ENCODE data around the gene NAV3.

Gene NAV3

DNA sequence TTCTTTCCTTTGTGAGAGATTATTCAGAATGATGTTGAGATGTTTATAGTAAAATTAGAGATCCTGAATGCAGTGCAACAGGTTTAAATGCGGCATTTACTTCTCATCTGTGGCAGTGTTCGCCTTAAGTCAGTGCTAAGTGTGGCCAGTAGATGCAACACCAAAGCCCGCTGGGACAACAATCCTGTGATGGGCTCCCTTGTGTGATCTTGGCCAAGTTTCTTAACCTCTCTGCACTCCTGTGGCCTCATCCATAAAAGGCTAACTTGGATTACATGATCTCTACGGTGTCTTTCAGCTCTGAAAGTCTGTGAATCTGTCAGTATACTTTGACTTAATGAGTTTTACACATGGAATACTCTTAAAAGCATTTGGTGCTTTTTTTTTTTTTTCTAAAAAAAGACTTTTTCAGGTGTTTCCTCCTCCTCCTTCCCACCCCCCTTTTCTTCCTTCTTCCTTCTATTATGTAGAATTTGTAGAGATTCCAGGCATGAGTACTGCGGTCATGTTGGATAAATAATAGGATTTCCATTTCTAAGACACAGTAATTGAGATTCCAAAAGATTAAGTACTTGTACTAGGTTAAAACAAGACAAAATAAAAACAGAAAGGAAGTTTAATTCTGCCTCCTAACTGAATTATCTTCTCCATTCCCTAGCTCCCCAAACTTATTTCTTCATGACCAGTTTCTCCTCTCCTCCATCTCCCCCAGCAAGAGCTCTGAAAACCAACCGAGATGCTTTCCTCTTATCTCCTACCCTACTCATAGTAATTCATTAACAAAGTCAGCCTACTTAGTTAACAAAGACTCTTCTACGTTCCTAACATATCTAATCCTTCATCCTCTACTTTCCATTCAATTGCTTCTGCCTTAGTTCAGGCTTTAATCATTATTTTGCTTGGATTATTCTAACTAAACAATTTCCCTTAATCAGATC is 42.2 kb upstream of the NAV3 start:
- no peaks in the 10 kb centered on the region for H3K4me1 ChIP-seq
- H3K27me3 ChIP-seq = no peaks in the 10 kb centered on the region
- intact Hi-C loops (cut with DNase I; ENCODE audit: low total_unique reads) = no loop called here
- no peak overlapping the region for H3K27ac ChIP-seq
- no peak overlapping the region for H3K4me3 ChIP-seq
- TF ChIP-seq, protein P1, sequence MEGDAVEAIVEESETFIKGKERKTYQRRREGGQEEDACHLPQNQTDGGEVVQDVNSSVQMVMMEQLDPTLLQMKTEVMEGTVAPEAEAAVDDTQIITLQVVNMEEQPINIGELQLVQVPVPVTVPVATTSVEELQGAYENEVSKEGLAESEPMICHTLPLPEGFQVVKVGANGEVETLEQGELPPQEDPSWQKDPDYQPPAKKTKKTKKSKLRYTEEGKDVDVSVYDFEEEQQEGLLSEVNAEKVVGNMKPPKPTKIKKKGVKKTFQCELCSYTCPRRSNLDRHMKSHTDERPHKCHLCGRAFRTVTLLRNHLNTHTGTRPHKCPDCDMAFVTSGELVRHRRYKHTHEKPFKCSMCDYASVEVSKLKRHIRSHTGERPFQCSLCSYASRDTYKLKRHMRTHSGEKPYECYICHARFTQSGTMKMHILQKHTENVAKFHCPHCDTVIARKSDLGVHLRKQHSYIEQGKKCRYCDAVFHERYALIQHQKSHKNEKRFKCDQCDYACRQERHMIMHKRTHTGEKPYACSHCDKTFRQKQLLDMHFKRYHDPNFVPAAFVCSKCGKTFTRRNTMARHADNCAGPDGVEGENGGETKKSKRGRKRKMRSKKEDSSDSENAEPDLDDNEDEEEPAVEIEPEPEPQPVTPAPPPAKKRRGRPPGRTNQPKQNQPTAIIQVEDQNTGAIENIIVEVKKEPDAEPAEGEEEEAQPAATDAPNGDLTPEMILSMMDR (IDR thresholded peaks at IDR 0.05) = no peak
- no peak for DNase-seq
- H3K36me3 ChIP-seq = no peaks in the 10 kb centered on the region
- no peaks in the 10 kb centered on the region for H3K9me3 ChIP-seq

DNA sequence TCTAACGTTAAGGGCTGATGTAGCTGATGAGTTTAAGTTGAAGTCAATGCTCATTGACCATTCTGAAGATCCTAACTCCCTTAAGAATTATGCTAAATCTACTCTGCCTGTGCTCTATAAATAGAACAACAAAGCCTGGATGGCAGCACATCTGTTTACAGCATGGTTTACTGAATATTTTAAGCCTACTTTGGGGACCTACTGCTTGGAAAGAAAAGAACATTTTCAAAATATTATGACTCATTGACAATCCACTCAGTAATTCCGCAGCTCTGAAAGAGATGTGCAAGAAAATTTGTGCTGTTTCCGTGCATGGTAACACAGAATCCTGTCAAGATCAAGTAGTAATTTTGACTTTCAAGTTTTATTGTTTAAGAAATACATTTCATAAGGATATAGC is 35.0 kb upstream of the NAV3 start:
- DNase-seq = no peak
- Histone ChIP-seq H3K27me3 (no peaks in the 10 kb centered on the region), H3K9me3 (no peaks in the 10 kb centered on the region), H3K27ac (no peak overlapping the region), H3K4me1 (no peaks in the 10 kb centered on the region), H3K4me3 (no peak overlapping the region), H3K36me3 (no peaks in the 10 kb centered on the region)
- intact Hi-C loops (cut with DNase I; ENCODE audit: low total_unique reads) = no loop called here
- TF ChIP-seq, protein P1 (IDR thresholded peaks at IDR 0.05) = no peak

DNA sequence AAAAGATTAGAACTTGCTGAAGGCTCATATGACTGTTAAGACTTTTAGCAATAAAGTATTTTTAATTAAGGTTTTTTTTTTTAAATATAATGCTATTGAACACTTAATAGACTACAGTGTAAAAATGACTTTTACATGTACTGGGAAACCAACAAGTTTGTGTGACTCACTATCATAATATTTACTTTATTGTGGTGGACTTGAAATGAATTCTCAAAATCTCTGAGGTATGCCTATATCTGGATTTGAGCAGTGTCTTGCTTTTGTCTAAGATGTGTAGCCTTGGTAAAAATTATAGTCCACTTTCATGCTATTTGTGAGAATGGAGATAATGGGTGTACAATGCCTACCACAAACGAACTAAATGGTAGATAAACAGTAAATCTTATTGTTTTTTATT is 33.9 kb upstream of the NAV3 start:
- Histone ChIP-seq H3K4me1 (no peaks in the 10 kb centered on the region), H3K9me3 (no peaks in the 10 kb centered on the region), H3K27me3 (no peaks in the 10 kb centered on the region), H3K36me3 (no peaks in the 10 kb centered on the region), H3K27ac (no peak overlapping the region), H3K4me3 (no peak overlapping the region)
- no peak for DNase-seq
- intact Hi-C loops (cut with DNase I; ENCODE audit: low total_unique reads) = no loop called here
- TF ChIP-seq, protein P1 (IDR thresholded peaks at IDR 0.05) = no peak

DNA sequence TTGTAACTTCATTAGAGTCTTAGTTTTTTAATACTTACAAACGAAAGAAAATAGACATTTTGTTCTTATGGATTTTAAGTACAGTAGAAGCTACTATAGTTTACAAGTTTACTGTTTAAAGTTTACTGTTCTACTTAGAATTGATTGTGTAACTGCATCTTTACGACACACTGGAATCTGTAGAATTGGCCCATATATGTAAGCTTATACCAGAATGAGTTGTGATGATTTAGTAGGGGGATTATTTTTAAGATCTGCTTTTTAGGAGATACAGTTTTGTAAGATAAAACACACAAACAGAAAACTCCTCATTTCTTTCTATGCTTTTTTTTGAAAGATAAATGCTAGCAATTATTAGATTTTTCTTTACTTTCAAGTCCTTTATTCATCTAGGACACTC is 30.2 kb upstream of the NAV3 start:
- H3K4me3 ChIP-seq = no peak overlapping the region
- no peaks in the 10 kb centered on the region for H3K36me3 ChIP-seq
- intact Hi-C loops (cut with DNase I; ENCODE audit: low total_unique reads) = no loop called here
- no peak for DNase-seq
- peaks cover 0 to 9% (median 0%) of the 10 kb centered on the region in 3 donors for H3K9me3 ChIP-seq
- H3K27me3 ChIP-seq = no peaks in the 10 kb centered on the region
- H3K27ac ChIP-seq = no peak overlapping the region
- TF ChIP-seq, protein P1 (IDR thresholded peaks at IDR 0.05) = no peak
- H3K4me1 ChIP-seq = no peaks in the 10 kb centered on the region

DNA sequence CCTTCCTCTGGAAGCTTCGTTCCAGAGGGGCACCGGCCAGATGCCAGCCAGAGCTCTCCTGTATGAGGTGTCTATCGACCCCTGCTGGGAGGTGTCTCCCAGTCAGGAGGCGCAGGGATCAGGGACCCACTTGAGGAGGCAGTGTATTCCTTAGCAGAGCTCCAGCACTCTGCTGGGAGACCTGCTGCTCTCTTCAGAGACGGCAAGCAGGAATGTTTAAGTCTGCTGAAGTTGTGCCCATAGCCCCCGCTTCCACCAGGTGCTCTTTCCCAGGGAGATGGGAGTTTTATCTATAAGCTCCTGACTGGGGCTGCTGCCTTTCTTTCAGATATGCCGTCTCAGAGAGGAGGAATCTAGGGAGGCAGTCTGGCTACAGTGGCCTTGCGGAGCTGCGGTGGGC is 22.2 kb upstream of the NAV3 start:
- Histone ChIP-seq H3K36me3 (no peaks in the 10 kb centered on the region), H3K9me3 (peaks cover 0 to 9% (median 0%) of the 10 kb centered on the region in 3 donors), H3K27me3 (no peaks in the 10 kb centered on the region), H3K4me1 (no peaks in the 10 kb centered on the region), H3K27ac (no peak overlapping the region), H3K4me3 (no peak overlapping the region)
- intact Hi-C loops (cut with DNase I; ENCODE audit: low total_unique reads) = no loop called here
- TF ChIP-seq, protein P1 (IDR thresholded peaks at IDR 0.05) = no peak
- no peak for DNase-seq
